Fibroblast of mammary gland (primary cell): ENCODE measurements around the gene CACNA1C.

Source experiments
- DNase-seq: peaks from one replicate; pipeline ENCODE4 v3.0.0-alpha.2; 2010; ENCODE audit warnings: low read depth
- H3K4me3 ChIP-seq: 2 replicates; pipeline ENCODE4 v1.5.1; 2011; ENCODE audit warnings: low read depth, mild to moderate bottlenecking, low read length, moderate library complexity; ENCODE audit not compliant: control insufficient read depth
- CTCF ChIP-seq: conservative IDR thresholded peaks from 2 replicates; pipeline ENCODE4 v1.5.1; 2011; ENCODE audit warnings: low read depth, low read length, inconsistent platforms; ENCODE audit not compliant: control insufficient read depth, insufficient read depth

CACNA1C gene

GRCh38 chr12:2070440-2071045 lies 17.8 kb downstream of the CACNA1C start:
- no peak for DNase-seq
- no peak overlapping the region for H3K4me3 ChIP-seq
- no peak for TF ChIP-seq CTCF

- DNase-seq: no peak
- no peak overlapping the region for H3K4me3 ChIP-seq
- TF ChIP-seq CTCF: no peak
Observed at GRCh38 chr12:2074792-2075191, 22.0 kb downstream of the CACNA1C start.

GRCh38 chr12:2075508-2076195 lies 22.9 kb downstream of the CACNA1C start:
- no peak for DNase-seq
- H3K4me3 ChIP-seq: no peak overlapping the region
- no peak for TF ChIP-seq CTCF

DNA sequence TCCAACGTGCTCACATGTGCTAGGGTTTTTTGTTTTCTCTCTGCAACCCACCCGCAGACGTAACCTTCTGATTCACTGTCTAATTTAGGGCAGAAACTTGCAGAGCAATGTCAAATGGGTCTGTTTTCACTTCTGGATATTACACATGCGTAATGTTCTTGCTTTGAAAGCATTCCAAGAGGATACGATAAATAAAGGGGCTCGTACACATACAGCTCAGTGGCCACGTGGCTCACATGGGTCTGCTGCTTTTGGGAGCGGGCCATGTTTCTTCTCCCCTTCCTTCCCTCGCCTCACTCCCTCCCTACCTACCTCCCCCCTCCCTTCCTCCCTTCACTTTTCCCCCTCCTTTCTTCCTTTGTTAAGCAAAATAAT lies 23.4 kb downstream of the CACNA1C start:
- no peak for TF ChIP-seq CTCF
- DNase-seq: peak; percentile 84
- H3K4me3 ChIP-seq: no peak overlapping the region

- H3K4me3 ChIP-seq: no peak overlapping the region
- TF ChIP-seq CTCF: no peak
- DNase-seq: no peak
Observed at GRCh38 chr12:2076728-2077127, 23.9 kb downstream of the CACNA1C start.

DNA sequence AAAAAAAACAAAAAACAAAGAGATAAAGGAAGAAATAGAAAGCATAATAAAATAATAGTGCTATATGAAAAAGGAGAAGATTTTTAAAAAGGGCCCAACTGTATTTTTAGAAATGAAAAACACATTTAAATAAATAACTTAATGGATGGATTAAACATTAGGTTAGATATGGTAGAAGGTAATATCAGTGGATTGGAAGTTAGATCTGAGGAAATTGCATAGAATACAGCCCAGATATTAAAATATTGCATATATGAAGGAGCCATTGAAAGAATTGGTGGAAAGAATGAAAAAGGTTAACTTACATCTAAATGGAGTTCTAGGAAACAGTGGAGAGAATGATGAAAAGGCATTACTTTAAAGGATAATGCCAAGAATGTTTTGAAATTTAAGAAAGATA lies 27.8 kb downstream of the CACNA1C start:
- no peak for TF ChIP-seq CTCF
- H3K4me3 ChIP-seq: no peak overlapping the region
- no peak for DNase-seq
